Left lobe of liver (tissue), 2 donors: Measurements from ENCODE around the gene PPP1CA. TPM values are rescaled to one million over a fixed set of nuclear protein-coding genes. Genes with fewer than 3 reads are reported as not detected.
"Not testable (repeated sequence)": the region's sequence is repeated elsewhere in the genome, so short reads cannot be mapped to it uniquely, and the experiment has no call there.

Source experiments
- ATAC-seq: fragments of 200-7000 bp; cut with Tn5 transposase; one replicate; pipeline ENCODE4 v1.9.1; 2020; ENCODE audit warnings: mild to moderate bottlenecking, moderate library complexity
- DNase-seq: peaks from one replicate; pipeline ENCODE4 v3.0.0-alpha.2; 2020; ENCODE audit warnings: low spot score
- total RNA-seq: library from RNA; stranded (reverse); gene quantifications from one replicate; pipeline ENCODE4 v1.2.1, GENCODE V29; 2021
- donor health status: DM: no; HTN: no; CAD: no; lungs with moderate emphysema.
- donor health status: DM: no; HTN: yes; CAD: no.

Gene PPP1CA
- total RNA-seq, 1 donor from 2014 or later = 63.1 TPM

DNA sequence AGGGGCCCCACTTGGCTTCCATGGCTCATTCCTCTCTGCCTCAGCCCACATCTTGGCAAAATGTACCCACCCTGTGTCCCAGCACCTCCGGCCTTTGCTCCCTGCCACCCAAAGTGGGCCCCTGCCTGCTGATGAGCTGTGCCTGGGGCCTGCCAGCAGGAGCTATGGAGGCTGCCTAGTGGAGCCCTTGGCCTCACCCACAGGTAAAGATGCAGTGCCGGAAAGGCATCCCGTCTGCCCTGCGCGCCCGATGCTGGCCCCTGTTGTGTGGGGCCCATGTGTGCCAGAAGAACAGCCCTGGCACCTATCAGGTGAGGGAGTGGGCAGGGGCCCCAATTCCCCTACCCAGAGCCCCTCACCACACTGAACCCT lies 3.5 kb upstream of the PPP1CA start:
- DNase-seq (no peak), ATAC-seq (no peak)

GRCh38 chr11:67404515-67405195 lies 3.0 kb upstream of the PPP1CA start:
- DNase-seq = no peak
- no peak for ATAC-seq

DNA sequence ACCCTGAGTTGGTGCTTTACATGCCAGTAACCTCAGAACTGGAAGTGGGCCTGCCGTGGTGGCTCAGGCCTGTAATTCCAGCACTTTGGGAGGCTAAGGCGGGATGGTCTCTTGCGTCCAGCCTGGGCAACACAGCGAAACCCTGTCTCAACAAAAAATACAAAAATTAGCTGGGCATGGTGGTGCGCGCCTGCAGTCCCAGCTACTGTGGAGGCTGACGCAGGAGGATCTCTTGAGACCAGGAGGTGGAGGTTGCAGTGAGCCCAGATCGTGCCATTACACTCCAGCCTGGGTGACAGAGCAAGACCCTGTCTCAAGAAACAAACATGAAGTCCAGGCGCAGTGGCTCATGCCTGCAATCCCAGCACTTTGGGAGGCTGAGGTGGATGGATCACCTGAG lies 1.4 kb upstream of the PPP1CA start:
- ATAC-seq, DNase-seq: not testable (repeated sequence)

DNA sequence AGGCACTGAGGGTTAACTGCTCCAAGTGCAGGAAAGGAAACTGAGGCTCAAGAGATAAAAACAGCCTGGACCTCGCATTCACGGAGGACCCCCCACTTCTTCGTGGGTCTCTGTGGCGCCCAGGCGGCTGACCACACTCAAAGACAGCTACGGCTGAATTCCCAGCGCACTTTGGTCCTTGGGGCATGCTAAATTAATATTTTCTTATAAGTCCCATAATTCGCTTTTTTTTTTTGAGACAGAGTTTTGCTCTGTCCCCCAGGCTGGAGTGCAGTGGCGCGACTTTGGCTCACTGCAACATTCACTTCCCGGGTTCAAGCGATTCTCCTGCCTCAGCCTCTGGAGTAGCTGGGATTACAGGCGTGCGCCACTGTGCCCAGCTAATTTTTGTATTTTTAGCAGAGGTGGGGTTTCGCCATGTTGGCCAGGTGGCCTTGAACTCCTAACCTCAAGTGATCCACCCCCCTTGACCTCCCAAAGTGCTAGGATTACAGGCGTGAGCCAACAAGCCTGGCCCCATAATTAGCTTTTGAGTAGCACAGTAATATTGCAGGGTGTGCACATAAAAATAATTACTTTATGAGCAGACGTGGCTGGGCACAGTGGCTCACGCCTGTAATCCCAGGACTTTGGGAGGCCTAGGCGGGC lies 658 bp upstream of the PPP1CA start:
- ATAC-seq, DNase-seq: not testable (repeated sequence)

- DNase-seq = no peak
- ATAC-seq = no peak
Measured at GRCh38 chr11:67400942-67401494, 640 bp downstream of the PPP1CA start.

- DNase-seq (no peak), ATAC-seq (peak; percentile 1)
Measured at GRCh38 chr11:67400251-67400941, 1.3 kb downstream of the PPP1CA start.

DNA sequence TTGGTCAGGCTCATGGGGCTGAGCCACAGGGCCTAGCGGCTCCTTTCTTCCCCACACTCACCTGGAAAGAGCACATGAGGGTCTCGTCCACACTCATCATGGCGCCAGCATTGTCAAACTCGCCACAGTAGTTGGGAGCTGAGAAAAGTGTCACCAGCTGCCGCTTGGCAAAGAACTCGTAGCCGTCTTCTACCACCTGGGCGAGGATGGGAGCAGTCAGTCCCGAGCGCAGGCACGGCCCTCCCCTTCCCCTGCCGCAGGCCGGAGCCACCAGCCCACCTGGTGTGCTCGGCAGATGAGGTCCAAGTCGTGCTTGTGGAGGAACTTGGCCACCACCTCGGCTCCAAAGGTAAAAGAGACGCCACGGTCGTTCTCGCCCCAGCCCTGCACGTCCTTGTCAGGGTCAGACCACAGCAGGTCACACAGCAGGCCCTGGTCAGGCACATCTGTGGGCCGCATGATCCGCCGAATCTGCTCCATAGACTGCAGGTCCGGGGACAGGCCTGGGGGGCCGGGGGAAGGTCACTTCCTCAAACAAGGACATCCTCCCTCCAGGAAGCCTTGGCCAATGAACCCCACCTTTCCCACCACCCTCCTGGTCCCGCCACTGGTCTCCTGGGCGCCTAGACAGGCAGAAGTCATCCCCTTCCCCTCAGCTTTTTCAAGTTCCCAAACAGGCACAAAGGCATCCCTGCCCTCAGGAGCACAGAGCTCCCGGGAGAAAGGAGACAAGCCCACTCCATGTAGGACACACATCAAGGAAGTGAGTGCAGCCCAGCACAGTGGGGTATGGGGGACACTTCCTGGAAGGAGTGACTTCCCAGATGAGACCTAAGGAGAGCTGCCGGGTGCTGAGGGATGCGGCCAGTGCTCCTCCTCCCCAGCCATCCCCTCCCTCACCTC lies 2.7 kb downstream of the PPP1CA start:
- no peak for DNase-seq
- no peak for ATAC-seq

- DNase-seq = no peak
- no peak for ATAC-seq
Measured at GRCh38 chr11:67397986-67398660, 3.5 kb downstream of the PPP1CA start.

DNA sequence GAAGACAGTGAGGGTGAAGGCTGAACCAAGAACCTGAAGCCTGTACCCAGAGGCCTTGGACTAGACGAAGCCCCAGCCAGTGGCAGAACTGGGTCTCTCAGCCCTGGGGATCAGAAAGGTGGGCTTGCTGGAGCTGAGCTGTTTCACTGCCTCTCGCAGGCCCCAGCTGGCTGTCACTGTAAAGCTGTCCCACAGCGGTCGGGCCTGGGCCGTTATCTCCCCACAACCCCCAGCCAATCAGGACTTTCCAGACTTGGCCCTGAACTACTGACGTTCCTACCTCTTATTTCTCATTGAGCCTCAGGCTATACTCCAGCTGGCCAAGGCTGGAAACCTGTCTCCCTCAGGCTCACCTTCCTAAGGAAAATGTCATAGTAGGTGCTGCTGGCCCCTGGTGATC lies 4.1 kb downstream of the PPP1CA start:
- DNase-seq (no peak), ATAC-seq (no peak)

- no peak for DNase-seq
Measured at GRCh38 chr11:67396587-67397389, 4.9 kb downstream of the PPP1CA start.

DNA sequence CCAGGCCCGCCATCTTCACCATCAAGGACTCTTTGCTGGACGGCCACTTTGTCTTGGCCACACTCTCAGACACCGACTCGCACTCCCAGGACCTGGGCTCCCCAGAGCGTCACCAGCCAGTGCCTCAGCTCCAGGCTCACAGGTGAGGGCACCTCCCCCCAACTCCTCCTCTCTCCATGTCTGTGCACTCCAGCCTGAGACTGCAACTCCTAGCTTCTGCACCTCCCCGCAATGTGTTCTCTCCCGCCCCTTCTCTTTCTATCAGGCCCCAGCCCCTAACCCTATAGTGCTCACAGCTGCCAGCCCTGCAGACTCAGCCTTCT lies 5.4 kb downstream of the PPP1CA start:
- ATAC-seq (no peak), DNase-seq (no peak)

More at GRCh38 chr11:67396587-67397389, 4.9 kb downstream of the PPP1CA start:
- no peak for ATAC-seq

DNA sequence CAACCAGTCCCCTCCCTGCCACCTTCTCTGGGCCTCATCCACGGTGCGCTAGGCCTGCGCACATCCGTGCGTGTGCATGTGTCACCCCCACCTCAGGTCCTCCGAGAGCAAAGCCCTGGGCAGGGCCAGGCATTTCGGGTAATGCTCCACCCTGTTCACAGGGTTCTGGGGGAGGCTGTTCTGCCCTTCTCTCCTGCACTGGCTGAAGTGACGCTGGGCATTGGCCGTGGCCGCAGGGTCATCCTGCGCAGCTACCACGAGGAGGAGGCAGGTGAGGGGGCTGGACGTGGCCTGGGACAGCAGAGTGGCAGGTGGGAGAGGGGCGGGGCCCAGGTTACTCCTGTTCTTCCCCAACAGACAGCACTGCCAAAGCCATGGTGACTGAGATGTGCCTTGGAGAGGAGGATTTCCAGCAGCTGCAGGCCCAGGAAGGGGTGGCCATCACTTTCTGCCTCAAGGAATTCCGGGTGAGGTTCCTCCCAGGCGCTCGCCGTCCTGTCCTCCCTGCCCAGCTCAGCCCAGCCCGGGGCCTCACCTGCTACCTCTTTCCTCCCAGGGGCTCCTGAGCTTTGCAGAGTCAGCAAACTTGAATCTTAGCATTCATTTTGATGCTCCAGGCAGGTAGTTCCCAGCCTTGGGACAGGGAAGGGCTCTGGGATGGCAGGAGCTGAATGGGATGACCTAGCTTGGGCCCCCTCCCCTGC lies 6.0 kb downstream of the PPP1CA start:
- no peak for DNase-seq
- no peak for ATAC-seq

- no peak for ATAC-seq
- no peak for DNase-seq
Measured at GRCh38 chr11:67393990-67394389, 7.7 kb downstream of the PPP1CA start.

DNA sequence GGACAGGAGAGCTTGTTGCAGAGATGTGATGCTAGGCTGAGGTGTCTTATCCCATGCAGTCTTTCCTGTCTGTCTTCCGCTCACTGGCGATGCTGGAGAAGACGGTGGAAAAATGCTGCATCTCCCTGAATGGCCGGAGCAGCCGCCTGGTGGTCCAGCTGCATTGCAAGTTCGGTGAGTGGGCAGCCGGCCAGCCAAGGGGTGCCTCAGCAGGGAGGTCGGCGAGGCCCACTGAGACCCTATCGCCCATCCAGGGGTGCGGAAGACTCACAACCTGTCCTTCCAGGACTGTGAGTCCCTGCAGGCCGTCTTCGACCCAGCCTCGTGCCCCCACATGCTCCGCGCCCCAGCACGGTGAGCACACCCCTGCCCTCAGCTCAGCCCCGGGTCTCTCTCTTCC lies 8.2 kb downstream of the PPP1CA start:
- DNase-seq (no peak), ATAC-seq (no peak)

- ATAC-seq (peak; percentile 11), DNase-seq (no peak)
Measured at GRCh38 chr11:67392183-67392715, 9.4 kb downstream of the PPP1CA start.

- DNase-seq (peak; percentile 97), ATAC-seq (peak; percentile 89)
Measured at GRCh38 chr11:67391304-67392182, 10.1 kb downstream of the PPP1CA start, which contains the start of gene RAD9A. RAD9A (plus strand) TSS chr11:67391986; CDS start chr11:67392045, 59 bp downstream.

GRCh38 chr11:67390947-67391303 lies 10.7 kb downstream of the PPP1CA start:
- ATAC-seq = no peak
- DNase-seq = no peak

- DNase-seq (no peak), ATAC-seq (peak; percentile 32)
Measured at GRCh38 chr11:67389477-67389876, 12.2 kb downstream of the PPP1CA start.
